Panc1 (cell line): ENCODE data around the gene WSCD2. TPM values are rescaled to one million over a fixed set of nuclear protein-coding genes. Genes with fewer than 3 reads are reported as not detected.

Experiments
- ATAC-seq: fragments of 200-7000 bp; cut with Tn5 transposase; 2 replicates; pipeline ENCODE4 v1.9.1; 2020; ENCODE audit warnings: mild to moderate bottlenecking, moderate library complexity
- BruUV-seq: library from RNA; stranded (reverse); fragments of 400-500 nt; replicated peaks from 2 replicates; lab custom pipeline; 2021; lab: Mats Ljungman, UMichigan
- CTCF ChIA-PET: fragments of 300-600 bp; sonication (Branson Sonifier 250); formaldehyde crosslinking; loops from one replicate; lab custom pipeline; 2022; ENCODE audit warnings: antibody characterized with exemption; lab: Charles Lee
- POLR2A ChIA-PET: fragments of 300-600 bp; sonication (Branson Sonifier 250); formaldehyde crosslinking; loops from one replicate; lab custom pipeline; 2022; ENCODE audit warnings: antibody characterized with exemption; lab: Charles Lee
- DNase-seq: peaks from one replicate; pipeline ENCODE4 v3.0.0-alpha.2; 2010; ENCODE audit warnings: low read depth, low spot score
- H3K27ac ChIP-seq: 2 replicates; pipeline ENCODE4 v1.5.1; 2011; ENCODE audit warnings: mild to moderate bottlenecking, low read length, inconsistent platforms
- H3K27me3 ChIP-seq: fragments of 200-500 bp; sonication (Bioruptor generic); 2 replicates; pipeline ENCODE4 v1.6.0; 2014; ENCODE audit warnings: low read length, inconsistent platforms; ENCODE audit not compliant: control insufficient read depth, insufficient read depth
- H3K36me3 ChIP-seq: fragments of 200-500 bp; sonication (Bioruptor generic); 2 replicates; pipeline ENCODE4 v1.5.1; 2014; ENCODE audit warnings: inconsistent platforms, mild to moderate bottlenecking, low read length, moderate library complexity; ENCODE audit not compliant: control insufficient read depth, insufficient read depth
- H3K4me1 ChIP-seq: 2 replicates; pipeline ENCODE4 v1.5.1; 2011; ENCODE audit warnings: inconsistent platforms, mild to moderate bottlenecking, low read length, moderate library complexity; ENCODE audit not compliant: control insufficient read depth, insufficient read depth
- H3K4me3 ChIP-seq, 2 experiments: 2 replicates each; pipeline ENCODE4 v1.5.1; 2011 to 2012; ENCODE audit warnings: low read depth in 2 of 2, low read length in 2 of 2, mild to moderate bottlenecking in 2 of 2, inconsistent platforms in 1 of 2, moderate library complexity in 1 of 2
- H3K9me3 ChIP-seq: fragments of 200-500 bp; sonication (Bioruptor generic); 2 replicates; pipeline ENCODE4 v1.5.1; 2014; ENCODE audit warnings: low read depth, mild to moderate bottlenecking, inconsistent platforms, low read length, moderate library complexity; ENCODE audit not compliant: control insufficient read depth, insufficient read depth
- POLR2AphosphoS5 ChIP-seq: IDR thresholded peaks from 2 replicates; pipeline ENCODE4 v1.6.1; 2012; ENCODE audit warnings: mild to moderate bottlenecking, low read depth, low read length, moderate library complexity
- SIN3A ChIP-seq: IDR thresholded peaks from 2 replicates; pipeline ENCODE4 v1.6.1; 2012; ENCODE audit warnings: low read depth, mild to moderate bottlenecking, low read length, moderate library complexity, borderline replicate concordance; ENCODE audit not compliant: insufficient read depth
- TCF7L2 ChIP-seq: IDR thresholded peaks from 2 replicates; pipeline ENCODE4 v1.6.1; 2011; ENCODE audit warnings: mild to moderate bottlenecking, low read depth, low read length, inconsistent platforms
- in situ Hi-C: cut with HindIII; loops from 2 replicates; pipeline ENCODE4 v1.10.0; 2016; ENCODE audit warnings: low sequenced_read_pairs, low pct_unique_long_range_greater_than_20kb
- intact Hi-C: fragments of 100-400 bp; cut with micrococcal nuclease; formaldehyde crosslinking; loops from one replicate; pipeline ENCODE4 v1.10.0; 2022; ENCODE audit not compliant: unreplicated experiment
- total RNA-seq: library from RNA; stranded (reverse); gene quantifications from one replicate; pipeline ENCODE4 v1.2.1, GENCODE V29; 2021; ENCODE audit not compliant: unreplicated experiment
- TF ChIP-seq, protein P1 (sequence below): fragments of 450-650 bp; IDR thresholded peaks from 2 replicates; pipeline ENCODE4 v1.5.1; 2017; ENCODE audit warnings: mild to moderate bottlenecking
- TF ChIP-seq, protein P2 (sequence below), 2 experiments: IDR thresholded peaks; 2 replicates each; pipeline ENCODE4 v1.6.1; 2011 to 2012; ENCODE audit warnings: low read depth in 2 of 2, control low read depth in 1 of 2, low read length in 1 of 2, mild to moderate bottlenecking in 1 of 2, moderate library complexity in 1 of 2; ENCODE audit not compliant: insufficient read depth in 1 of 2

The WSCD2 gene
- total RNA-seq, 1 experiment from 2014 or later = 0.64 TPM

DNA sequence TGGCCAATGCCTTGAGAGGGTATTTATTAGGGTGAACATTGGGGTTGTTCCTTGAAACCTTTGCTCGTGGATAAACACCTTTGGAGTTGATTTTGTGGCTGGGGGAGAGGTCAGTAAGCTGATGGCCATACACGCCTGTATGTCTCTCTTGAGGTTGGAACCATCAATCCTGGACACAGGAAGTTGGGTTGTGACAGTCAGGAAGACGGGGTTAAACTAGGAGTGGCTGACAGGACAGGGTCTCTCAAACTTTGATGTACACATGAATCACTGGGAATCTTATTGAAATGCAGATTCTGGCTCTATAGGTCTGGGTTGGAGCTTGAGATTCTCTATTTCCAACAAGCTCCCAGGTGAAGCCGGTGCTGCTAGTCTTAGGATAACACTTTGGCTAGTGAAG lies 12.8 kb upstream of the WSCD2 start:
- ATAC-seq = no peak
- no TSS peak for BruUV-seq
- in situ Hi-C loops = no loop called here

DNA sequence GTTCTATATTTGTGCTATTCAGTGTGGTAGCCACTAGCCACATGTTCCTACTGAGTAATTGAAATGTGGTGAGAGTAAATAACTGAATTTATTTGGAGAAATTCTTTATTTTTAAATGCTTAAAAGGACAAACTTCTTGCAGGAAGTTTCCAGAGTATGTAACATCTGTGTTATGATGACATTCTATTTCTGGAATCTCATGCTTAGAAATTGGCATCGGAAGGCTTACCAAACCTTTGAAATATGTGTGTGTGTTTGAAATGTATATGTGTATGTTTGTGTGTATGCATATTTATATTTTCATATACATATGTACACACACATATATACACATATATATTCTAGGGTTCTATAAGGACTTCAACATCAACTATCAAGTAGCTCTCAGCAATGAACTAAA lies 12.4 kb upstream of the WSCD2 start:
- H3K27me3 ChIP-seq = peaks cover 12% of the 10 kb centered on the region; the same call in 1 of the 2 replicates
- no peak overlapping the region for H3K4me3 ChIP-seq
- no peaks in the 10 kb centered on the region for H3K9me3 ChIP-seq
- no peak for ATAC-seq
- ChIA-PET CTCF (no interaction called here), POLR2A (no interaction called here)
- intact Hi-C loops (no loop called here), in situ Hi-C loops (no loop called here)
- no peak for DNase-seq
- no peak overlapping the region for H3K27ac ChIP-seq
- BruUV-seq = no TSS peak
- no peaks in the 10 kb centered on the region for H3K4me1 ChIP-seq
- H3K36me3 ChIP-seq = no peaks in the 10 kb centered on the region
- TF ChIP-seq TCF7L2 (no peak), SIN3A (no peak), POLR2AphosphoS5 (no peak)
- TF ChIP-seq, protein P1, sequence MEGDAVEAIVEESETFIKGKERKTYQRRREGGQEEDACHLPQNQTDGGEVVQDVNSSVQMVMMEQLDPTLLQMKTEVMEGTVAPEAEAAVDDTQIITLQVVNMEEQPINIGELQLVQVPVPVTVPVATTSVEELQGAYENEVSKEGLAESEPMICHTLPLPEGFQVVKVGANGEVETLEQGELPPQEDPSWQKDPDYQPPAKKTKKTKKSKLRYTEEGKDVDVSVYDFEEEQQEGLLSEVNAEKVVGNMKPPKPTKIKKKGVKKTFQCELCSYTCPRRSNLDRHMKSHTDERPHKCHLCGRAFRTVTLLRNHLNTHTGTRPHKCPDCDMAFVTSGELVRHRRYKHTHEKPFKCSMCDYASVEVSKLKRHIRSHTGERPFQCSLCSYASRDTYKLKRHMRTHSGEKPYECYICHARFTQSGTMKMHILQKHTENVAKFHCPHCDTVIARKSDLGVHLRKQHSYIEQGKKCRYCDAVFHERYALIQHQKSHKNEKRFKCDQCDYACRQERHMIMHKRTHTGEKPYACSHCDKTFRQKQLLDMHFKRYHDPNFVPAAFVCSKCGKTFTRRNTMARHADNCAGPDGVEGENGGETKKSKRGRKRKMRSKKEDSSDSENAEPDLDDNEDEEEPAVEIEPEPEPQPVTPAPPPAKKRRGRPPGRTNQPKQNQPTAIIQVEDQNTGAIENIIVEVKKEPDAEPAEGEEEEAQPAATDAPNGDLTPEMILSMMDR = no peak
- TF ChIP-seq, protein P2, sequence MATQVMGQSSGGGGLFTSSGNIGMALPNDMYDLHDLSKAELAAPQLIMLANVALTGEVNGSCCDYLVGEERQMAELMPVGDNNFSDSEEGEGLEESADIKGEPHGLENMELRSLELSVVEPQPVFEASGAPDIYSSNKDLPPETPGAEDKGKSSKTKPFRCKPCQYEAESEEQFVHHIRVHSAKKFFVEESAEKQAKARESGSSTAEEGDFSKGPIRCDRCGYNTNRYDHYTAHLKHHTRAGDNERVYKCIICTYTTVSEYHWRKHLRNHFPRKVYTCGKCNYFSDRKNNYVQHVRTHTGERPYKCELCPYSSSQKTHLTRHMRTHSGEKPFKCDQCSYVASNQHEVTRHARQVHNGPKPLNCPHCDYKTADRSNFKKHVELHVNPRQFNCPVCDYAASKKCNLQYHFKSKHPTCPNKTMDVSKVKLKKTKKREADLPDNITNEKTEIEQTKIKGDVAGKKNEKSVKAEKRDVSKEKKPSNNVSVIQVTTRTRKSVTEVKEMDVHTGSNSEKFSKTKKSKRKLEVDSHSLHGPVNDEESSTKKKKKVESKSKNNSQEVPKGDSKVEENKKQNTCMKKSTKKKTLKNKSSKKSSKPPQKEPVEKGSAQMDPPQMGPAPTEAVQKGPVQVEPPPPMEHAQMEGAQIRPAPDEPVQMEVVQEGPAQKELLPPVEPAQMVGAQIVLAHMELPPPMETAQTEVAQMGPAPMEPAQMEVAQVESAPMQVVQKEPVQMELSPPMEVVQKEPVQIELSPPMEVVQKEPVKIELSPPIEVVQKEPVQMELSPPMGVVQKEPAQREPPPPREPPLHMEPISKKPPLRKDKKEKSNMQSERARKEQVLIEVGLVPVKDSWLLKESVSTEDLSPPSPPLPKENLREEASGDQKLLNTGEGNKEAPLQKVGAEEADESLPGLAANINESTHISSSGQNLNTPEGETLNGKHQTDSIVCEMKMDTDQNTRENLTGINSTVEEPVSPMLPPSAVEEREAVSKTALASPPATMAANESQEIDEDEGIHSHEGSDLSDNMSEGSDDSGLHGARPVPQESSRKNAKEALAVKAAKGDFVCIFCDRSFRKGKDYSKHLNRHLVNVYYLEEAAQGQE (IDR thresholded peaks at IDR 0.05; ENCODE audit: insufficient read depth in 1 of 2, low read depth in 2 of 2, low read length in 1 of 2) = no peak

More for the DNA sequence above, 12.8 kb upstream of the WSCD2 start:
- TF ChIP-seq, protein P1 = no peak
- TF ChIP-seq POLR2AphosphoS5 = no peak
- TF ChIP-seq, protein P2 (IDR thresholded peaks at IDR 0.05; ENCODE audit: insufficient read depth in 1 of 2, low read depth in 2 of 2, low read length in 1 of 2) = no peak
- no peak for TF ChIP-seq SIN3A
- no peak for TF ChIP-seq TCF7L2
- ChIA-PET POLR2A (no interaction called here), CTCF (no interaction called here)
- Histone ChIP-seq H3K9me3 (no peaks in the 10 kb centered on the region), H3K27me3 (peaks cover 12% of the 10 kb centered on the region; the same call in 1 of the 2 replicates), H3K4me3 (no peak overlapping the region), H3K4me1 (no peaks in the 10 kb centered on the region), H3K27ac (no peak overlapping the region), H3K36me3 (no peaks in the 10 kb centered on the region)
- intact Hi-C loops = no loop called here
- no peak for DNase-seq
